HG02973 (cell line): ENCODE results near the gene ARMC9.
"Not testable (repeated sequence)": the region's sequence is repeated elsewhere in the genome, so short reads cannot be mapped to it uniquely, and the experiment has no call there.

Experiments used
- ATAC-seq: cut with Tn5 transposase; IDR thresholded peaks from one replicate; pipeline ENCODE4 v1.9.1; 2021; ENCODE audit warnings: moderate library complexity; ENCODE audit not compliant: unreplicated experiment

ARMC9 gene

DNA sequence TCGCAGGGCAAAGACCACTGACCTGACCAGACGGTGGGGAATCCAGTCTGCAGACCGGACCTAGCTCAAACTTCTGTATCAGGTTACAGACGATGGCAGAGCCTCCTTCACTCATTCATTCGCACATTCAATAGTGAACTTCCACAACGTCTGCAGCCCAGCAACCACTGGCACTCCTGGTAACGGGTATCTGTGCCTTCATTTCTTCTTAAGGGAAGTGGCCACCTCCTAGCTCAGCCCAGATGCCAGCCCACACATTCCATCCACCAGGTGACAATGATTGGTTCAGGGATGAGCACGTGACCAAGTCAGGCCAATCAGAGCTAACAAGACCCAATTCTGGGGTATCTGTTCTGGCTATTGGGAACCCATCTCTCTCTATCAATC lies 15.9 kb upstream of the ARMC9 start:
- ATAC-seq = no peak

GRCh38 chr2:231183851-231184250 lies 14.6 kb upstream of the ARMC9 start:
- no peak for ATAC-seq

DNA sequence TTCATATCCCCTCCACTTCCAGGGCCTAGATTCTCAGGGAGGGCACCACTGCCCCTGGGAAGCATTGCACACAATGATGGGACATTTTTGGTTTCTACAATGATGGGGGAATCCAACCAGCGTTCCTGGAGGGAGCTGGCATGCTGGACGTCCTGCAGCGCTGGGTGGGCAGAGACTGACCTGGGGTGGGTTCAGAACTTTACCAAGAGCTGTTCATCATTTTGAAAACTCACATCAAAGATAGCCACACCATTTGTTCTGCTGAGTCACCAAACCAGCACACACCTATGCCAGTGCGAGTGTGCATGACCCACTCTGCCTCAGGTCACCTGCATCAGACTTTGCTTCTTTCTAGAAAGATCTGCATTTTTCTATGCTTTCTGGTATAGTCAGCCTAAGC lies 14.1 kb upstream of the ARMC9 start:
- no peak for ATAC-seq

- ATAC-seq = no peak
Observed at GRCh38 chr2:231185050-231185725, 13.2 kb upstream of the ARMC9 start.

GRCh38 chr2:231185886-231186285 lies 12.5 kb upstream of the ARMC9 start:
- ATAC-seq = no peak

DNA sequence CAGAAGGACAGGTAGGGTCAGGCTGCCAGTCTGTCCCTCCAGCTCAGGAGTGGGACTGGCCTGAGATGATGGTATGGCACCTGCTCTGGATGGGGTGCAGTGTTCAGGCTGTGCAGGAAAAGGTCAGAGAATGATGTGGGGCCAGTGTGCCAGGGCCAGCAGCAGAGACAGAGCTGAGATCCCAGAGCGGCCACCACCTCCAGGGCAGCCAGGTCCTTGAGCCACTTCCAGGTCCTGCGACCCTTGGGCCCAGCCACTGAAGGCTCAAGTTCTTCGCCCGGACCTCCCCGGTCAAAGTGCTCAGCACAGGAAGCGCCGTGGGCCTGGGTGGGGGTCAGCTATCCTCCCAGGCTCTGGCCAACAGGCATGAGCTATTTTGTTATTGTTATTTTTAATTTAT lies 12.1 kb upstream of the ARMC9 start:
- ATAC-seq = no peak

GRCh38 chr2:231187736-231188505 lies 10.5 kb upstream of the ARMC9 start:
- ATAC-seq = no peak

DNA sequence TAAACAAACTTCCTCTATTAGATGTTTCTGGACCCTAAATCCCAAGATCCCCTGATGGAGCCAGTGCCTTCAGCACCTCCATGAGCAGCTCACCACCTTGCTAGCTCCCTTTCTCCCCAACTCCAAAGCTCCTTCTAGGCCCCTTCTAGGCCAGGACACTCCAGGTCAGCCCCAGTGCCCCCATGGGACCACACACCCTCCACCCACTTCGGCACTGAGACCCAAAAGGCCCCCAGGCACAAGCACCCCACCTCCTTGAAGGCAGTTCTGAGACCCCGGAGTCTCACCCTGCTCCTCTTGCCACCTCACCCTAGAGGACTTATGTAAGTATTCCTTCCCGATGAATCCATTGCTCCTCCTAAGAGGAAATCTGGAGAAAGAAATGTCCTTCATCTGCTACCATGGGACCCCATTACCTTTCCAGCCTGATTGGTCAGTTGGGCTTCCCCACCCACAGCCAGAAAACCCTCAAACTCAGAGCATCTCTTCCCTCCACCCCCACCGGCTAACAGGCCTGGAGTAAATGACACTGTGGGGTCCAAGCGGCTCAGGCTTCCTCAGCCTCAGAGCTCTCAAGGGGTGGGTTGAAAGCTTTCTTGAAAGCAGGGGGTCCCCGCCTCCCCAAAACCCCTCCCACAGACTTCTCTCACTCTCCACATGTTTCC lies 9.8 kb upstream of the ARMC9 start:
- ATAC-seq = no peak

- ATAC-seq = no peak
Observed at GRCh38 chr2:231189171-231189530, 9.3 kb upstream of the ARMC9 start.

DNA sequence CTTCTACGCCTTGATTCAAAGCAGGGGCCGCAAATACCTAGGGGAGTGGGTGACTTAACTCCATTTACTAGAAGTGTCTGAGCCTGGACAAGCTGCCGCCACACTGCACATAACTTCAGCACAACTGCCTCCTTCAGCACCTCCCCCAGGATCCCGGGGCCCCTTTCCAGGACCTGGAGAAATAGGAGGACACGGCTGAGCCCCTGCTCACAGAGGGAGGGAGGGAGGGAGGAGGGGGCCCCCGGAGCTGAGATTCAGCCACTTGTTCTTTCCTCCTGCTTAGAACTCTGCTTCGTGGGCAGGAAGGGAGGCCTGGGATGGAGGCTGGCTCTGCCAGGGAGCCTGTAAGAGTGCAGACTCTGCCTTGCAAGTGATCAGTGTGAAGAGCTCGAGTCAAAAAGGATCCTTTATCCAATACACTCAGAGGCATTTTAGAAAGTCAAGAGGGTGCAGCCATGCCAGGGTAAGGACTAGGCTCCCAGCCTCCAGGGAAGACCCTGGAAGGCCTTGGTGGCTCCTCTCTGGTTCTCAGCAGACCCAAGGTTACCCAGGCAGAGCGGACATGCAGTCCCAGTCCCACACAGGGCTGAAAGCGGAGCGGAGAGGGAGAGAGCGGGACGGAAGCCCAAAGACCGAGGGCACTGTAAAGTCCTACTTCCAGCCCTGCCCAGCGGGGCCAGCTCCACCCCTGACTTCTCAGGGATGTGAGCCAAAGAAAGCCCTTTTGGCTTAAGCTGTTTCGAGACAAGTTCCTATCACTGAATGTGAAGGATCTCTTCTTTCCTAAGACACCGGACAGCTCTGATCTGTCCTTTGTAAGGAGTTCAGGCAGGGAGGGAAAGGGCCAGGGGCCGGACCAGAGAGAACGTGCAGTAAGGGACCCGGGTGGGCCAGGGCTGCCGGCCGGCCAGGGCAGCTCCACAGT lies 8.6 kb upstream of the ARMC9 start:
- no peak for ATAC-seq

GRCh38 chr2:231190531-231191197 lies 7.8 kb upstream of the ARMC9 start:
- no peak for ATAC-seq

DNA sequence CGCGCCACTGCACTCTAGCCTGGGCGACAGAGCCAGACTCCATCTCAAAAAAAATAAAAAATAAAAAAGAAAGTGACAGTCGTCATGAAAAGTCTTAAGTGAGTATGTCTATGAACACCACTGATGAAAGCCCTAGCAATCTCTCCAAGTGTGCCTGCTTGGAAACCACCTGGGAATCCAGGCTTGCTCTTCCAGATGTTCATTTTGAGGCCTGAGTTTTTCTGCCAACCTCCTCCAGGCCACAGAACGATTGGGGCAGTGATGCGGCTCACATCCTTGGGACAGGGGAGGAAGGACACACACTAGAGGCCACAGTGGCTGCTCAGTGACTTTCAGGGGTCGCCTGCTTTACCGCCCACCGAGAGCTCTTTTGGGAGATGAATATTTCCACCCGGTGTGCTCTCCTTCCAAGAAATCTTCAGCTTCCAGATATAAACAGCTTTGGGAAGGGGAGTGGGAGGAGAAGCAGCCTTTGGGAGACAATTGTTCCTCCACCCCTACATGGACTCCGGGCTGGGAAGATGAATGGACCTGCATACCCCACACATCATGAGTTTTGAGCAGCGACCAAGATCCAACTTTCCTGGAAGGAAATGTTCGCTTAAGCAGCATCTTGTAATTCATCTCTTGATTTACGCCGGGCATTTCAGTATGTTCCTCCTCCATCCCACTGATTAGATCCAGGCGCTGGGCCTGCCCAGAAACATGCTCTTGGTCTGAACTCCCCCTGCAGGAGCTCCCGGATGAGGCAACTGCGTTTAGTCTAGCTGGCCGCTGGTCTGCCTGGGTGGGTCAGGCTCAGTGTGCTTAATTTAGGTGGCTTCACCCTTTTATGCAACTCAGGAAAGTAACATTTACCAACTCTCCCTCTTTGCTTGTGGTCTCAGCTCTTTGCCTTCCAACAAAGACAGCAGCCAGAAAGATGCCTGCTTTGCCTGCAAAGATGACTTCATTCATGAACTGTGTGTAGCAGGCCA lies 6.2 kb upstream of the ARMC9 start:
- no peak for ATAC-seq

DNA sequence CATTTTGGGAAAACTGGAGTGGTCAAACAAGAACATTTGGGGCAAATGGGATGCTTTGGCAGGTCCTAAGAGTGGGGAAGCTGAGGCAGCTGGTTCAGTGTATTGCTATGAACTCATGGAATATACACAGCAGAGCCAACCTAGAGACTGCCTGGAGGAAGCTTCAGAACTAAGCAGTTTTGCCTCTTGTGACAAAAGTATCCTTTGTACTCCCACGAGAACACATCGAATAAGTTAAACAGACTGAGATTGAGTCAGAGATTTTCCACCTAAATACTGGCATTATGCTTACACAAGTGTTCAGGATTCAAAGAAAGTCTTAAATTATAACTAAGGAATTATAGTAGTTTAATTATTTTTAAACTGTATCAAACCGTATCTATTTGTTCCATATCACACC lies 5.2 kb upstream of the ARMC9 start:
- ATAC-seq = no peak

GRCh38 chr2:231196592-231196991 lies 1.8 kb upstream of the ARMC9 start:
- no peak for ATAC-seq

- not testable (repeated sequence) for ATAC-seq
Observed at GRCh38 chr2:231197196-231197595, 1.2 kb upstream of the ARMC9 start.

DNA sequence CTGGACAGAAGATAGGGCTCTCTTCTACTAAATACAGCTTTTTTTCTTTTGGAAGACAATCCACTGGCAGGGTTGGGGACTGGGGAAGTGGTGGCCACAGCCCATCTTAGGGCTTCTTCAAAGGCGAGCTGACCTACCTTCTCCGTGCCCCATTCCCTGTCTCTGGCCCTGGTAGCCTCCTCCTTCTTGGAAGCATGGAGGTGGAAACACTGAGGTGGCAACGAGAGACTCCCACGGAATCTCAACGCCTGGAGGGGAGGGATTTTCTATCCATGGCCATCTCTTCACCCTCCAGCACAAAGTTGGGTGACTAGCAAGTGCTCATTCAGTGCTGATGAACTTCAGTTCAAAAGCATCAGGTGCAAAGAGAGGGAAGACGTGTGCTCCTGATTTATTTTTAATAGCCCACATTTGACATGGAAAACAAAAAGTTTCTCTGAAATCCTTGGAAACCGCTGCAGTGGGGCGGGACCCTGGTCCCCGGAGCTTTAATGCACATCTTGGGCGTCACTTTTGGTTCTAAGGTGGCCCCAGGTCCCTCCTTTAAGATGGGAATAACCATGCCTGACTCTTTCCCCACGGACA lies 633 bp upstream of the ARMC9 start:
- no peak for ATAC-seq

GRCh38 chr2:231199219-231199618 lies 788 bp downstream of the ARMC9 start:
- ATAC-seq = no peak

GRCh38 chr2:231200805-231201474 lies 2.5 kb downstream of the ARMC9 start:
- ATAC-seq = no peak

- no peak for ATAC-seq
Observed at GRCh38 chr2:231201475-231201814, 3.0 kb downstream of the ARMC9 start.
